GM23338 (cell line): ENCODE measurements around the gene MIAT. TPM values are rescaled to one million over a fixed set of nuclear protein-coding genes. Genes with fewer than 3 reads are reported as not detected.

Experiments used
- ATAC-seq: fragments of 200-7000 bp; cut with Tn5 transposase; 3 replicates; pipeline ENCODE4 v1.9.1; 2020
- DNase-seq: peaks from one replicate; pipeline ENCODE4 v3.0.0-alpha.2; 2015; ENCODE audit warnings: low spot score
- H2AFZ ChIP-seq: fragments of 200-600 bp; sonication (generic); 2 replicates; pipeline ENCODE4 v1.8.0; 2016; ENCODE audit warnings: antibody characterized with exemption, mild to moderate bottlenecking, moderate library complexity
- H3F3A ChIP-seq: fragments of 200-600 bp; sonication (generic); replicated peaks from 2 replicates; pipeline ENCODE4 v1.8.0; 2017; ENCODE audit warnings: antibody characterized with exemption, mixed run types, low read depth
- H3K27ac ChIP-seq: fragments of 200-600 bp; sonication (generic); 2 replicates; pipeline ENCODE4 v1.6.1; 2016; ENCODE audit warnings: low read depth
- H3K27me3 ChIP-seq: fragments of 200-600 bp; sonication (generic); 2 replicates; pipeline ENCODE4 v1.8.0; 2016; ENCODE audit warnings: mild to moderate bottlenecking, mixed run types, moderate library complexity; ENCODE audit not compliant: insufficient read depth
- H3K36me3 ChIP-seq: fragments of 200-600 bp; sonication (generic); 2 replicates; pipeline ENCODE4 v1.8.0; 2016; ENCODE audit warnings: mild to moderate bottlenecking; ENCODE audit not compliant: insufficient read depth
- H3K4me1 ChIP-seq: fragments of 200-600 bp; sonication (generic); 2 replicates; pipeline ENCODE4 v1.8.0; 2016; ENCODE audit warnings: mild to moderate bottlenecking, moderate library complexity; ENCODE audit not compliant: insufficient read depth
- H3K4me2 ChIP-seq: fragments of 200-600 bp; sonication (generic); 2 replicates; pipeline ENCODE4 v1.7.1; 2017; ENCODE audit warnings: mixed run types
- H3K4me3 ChIP-seq: fragments of 200-600 bp; sonication (generic); 2 replicates; pipeline ENCODE4 v1.6.1; 2016; ENCODE audit warnings: mixed run types
- H3K79me2 ChIP-seq: fragments of 200-600 bp; sonication (generic); replicated peaks from 2 replicates; pipeline ENCODE4 v1.8.0; 2017; ENCODE audit warnings: mild to moderate bottlenecking; ENCODE audit not compliant: insufficient read depth
- H3K9me2 ChIP-seq: fragments of 200-600 bp; sonication (generic); 2 replicates; pipeline ENCODE4 v1.8.0; 2017; ENCODE audit not compliant: insufficient read depth
- H4K20me1 ChIP-seq: fragments of 200-600 bp; sonication (generic); replicated peaks from 2 replicates; pipeline ENCODE4 v1.8.0; 2017; ENCODE audit warnings: mild to moderate bottlenecking; ENCODE audit not compliant: insufficient read depth
- H3K27ac Mint-ChIP-seq: 2 replicates; pipeline ENCODE4 v1.8.0; 2020; ENCODE audit warnings: inconsistent platforms, mild to moderate bottlenecking, moderate library complexity, mixed read lengths
- H3K27me3 Mint-ChIP-seq: 3 replicates; pipeline ENCODE4 v1.8.0; 2022; ENCODE audit warnings: low read depth, mild to moderate bottlenecking, moderate library complexity, mixed read lengths, inconsistent platforms; ENCODE audit not compliant: insufficient read depth, poor library complexity
- H3K36me3 Mint-ChIP-seq: 3 replicates; pipeline ENCODE4 v1.8.0; 2021; ENCODE audit warnings: low read depth, mild to moderate bottlenecking, inconsistent platforms, moderate library complexity, mixed read lengths
- H3K4me1 Mint-ChIP-seq: 3 replicates; pipeline ENCODE4 v1.8.0; 2020; ENCODE audit warnings: mild to moderate bottlenecking, inconsistent platforms, mixed read lengths
- H3K4me3 Mint-ChIP-seq: 3 replicates; pipeline ENCODE4 v1.8.0; 2021; ENCODE audit warnings: moderate library complexity, mild to moderate bottlenecking, inconsistent platforms, mixed read lengths
- H3K9me3 Mint-ChIP-seq: 3 replicates; pipeline ENCODE4 v1.8.0; 2020; ENCODE audit warnings: moderate library complexity, mild to moderate bottlenecking, inconsistent platforms, mixed read lengths
- CREB1 ChIP-seq: fragments of 250-450 bp; sonication (Bioruptor Pico); IDR thresholded peaks from 2 replicates; pipeline ENCODE4 v1.5.0; 2020; ENCODE audit warnings: low read depth, mild to moderate bottlenecking, moderate library complexity
- EZH2phosphoT487 ChIP-seq: fragments of 200-600 bp; sonication (generic); IDR thresholded peaks from one replicate; pipeline ENCODE4 v1.8.1; 2018; ENCODE audit warnings: antibody characterized with exemption; ENCODE audit not compliant: unreplicated experiment
- JUNB ChIP-seq: IDR thresholded peaks from one replicate; pipeline ENCODE4 v1.6.1; 2016; ENCODE audit warnings: antibody characterized with exemption; ENCODE audit not compliant: unreplicated experiment
- STAT1 ChIP-seq: IDR thresholded peaks from one replicate; pipeline ENCODE4 v1.6.1; 2016; ENCODE audit warnings: antibody characterized with exemption; ENCODE audit not compliant: unreplicated experiment
- ZNF331 ChIP-seq: fragments of 250-450 bp; sonication (Bioruptor Pico); IDR thresholded peaks from 2 replicates; pipeline ENCODE4 v1.5.0; 2020; ENCODE audit warnings: low read depth, mild to moderate bottlenecking, moderate library complexity
- polyA plus RNA-seq: library from polyadenylated mRNA; unstranded; fragments of >200 nt; fragmentation: Nextera tagmentation; extraction: Ambion mirVana; gene quantifications from 2 replicates; pipeline ENCODE4 v1.2.1, GENCODE V29; 2016
- total RNA-seq: library from RNA; depleted of rRNA; stranded (reverse); fragments of >200 nt; shearing (Covaris generic); gene quantifications from 2 replicates; pipeline ENCODE4 v1.2.3, GENCODE V29; 2014
- TF ChIP-seq, protein P1 (sequence below): IDR thresholded peaks from one replicate; pipeline ENCODE4 v1.6.1; 2018; ENCODE audit warnings: antibody characterized with exemption; ENCODE audit not compliant: unreplicated experiment
- TF ChIP-seq, protein P2 (sequence below): IDR thresholded peaks from 2 replicates; pipeline ENCODE4 v1.6.1; 2016; ENCODE audit warnings: antibody characterized with exemption

MIAT gene
- total and polyA plus RNA-seq, 2 experiments from 2014 or later = 10.0 to 63.6 TPM

DNA sequence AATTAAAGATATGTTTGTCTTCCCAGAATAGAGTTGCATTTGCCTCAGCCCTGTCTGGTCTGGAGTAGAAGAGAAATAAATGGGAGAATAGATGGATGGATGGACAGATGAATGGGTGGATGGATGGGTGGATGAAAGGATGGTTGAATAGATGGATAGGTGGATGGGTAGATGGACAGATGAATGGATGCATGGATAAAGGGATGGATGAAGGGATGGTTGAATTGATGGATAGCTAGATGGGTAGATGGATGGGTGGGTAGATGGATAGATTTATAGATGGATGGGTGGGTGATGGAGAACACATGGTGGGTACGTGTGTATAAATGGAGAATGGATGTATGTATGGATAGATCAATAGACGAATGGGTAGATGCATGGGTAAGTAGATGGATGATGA lies 48.1 kb upstream of the MIAT start (continued):
- TF ChIP-seq, protein P1, sequence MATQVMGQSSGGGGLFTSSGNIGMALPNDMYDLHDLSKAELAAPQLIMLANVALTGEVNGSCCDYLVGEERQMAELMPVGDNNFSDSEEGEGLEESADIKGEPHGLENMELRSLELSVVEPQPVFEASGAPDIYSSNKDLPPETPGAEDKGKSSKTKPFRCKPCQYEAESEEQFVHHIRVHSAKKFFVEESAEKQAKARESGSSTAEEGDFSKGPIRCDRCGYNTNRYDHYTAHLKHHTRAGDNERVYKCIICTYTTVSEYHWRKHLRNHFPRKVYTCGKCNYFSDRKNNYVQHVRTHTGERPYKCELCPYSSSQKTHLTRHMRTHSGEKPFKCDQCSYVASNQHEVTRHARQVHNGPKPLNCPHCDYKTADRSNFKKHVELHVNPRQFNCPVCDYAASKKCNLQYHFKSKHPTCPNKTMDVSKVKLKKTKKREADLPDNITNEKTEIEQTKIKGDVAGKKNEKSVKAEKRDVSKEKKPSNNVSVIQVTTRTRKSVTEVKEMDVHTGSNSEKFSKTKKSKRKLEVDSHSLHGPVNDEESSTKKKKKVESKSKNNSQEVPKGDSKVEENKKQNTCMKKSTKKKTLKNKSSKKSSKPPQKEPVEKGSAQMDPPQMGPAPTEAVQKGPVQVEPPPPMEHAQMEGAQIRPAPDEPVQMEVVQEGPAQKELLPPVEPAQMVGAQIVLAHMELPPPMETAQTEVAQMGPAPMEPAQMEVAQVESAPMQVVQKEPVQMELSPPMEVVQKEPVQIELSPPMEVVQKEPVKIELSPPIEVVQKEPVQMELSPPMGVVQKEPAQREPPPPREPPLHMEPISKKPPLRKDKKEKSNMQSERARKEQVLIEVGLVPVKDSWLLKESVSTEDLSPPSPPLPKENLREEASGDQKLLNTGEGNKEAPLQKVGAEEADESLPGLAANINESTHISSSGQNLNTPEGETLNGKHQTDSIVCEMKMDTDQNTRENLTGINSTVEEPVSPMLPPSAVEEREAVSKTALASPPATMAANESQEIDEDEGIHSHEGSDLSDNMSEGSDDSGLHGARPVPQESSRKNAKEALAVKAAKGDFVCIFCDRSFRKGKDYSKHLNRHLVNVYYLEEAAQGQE = no peak
- TF ChIP-seq CREB1 (CRISPR knock-in tag) (no peak), EZH2phosphoT487 (no peak), ZNF331 (CRISPR knock-in tag) (no peak), STAT1 (no peak)
- TF ChIP-seq, protein P2, sequence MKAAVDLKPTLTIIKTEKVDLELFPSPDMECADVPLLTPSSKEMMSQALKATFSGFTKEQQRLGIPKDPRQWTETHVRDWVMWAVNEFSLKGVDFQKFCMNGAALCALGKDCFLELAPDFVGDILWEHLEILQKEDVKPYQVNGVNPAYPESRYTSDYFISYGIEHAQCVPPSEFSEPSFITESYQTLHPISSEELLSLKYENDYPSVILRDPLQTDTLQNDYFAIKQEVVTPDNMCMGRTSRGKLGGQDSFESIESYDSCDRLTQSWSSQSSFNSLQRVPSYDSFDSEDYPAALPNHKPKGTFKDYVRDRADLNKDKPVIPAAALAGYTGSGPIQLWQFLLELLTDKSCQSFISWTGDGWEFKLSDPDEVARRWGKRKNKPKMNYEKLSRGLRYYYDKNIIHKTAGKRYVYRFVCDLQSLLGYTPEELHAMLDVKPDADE = no peak

DNA sequence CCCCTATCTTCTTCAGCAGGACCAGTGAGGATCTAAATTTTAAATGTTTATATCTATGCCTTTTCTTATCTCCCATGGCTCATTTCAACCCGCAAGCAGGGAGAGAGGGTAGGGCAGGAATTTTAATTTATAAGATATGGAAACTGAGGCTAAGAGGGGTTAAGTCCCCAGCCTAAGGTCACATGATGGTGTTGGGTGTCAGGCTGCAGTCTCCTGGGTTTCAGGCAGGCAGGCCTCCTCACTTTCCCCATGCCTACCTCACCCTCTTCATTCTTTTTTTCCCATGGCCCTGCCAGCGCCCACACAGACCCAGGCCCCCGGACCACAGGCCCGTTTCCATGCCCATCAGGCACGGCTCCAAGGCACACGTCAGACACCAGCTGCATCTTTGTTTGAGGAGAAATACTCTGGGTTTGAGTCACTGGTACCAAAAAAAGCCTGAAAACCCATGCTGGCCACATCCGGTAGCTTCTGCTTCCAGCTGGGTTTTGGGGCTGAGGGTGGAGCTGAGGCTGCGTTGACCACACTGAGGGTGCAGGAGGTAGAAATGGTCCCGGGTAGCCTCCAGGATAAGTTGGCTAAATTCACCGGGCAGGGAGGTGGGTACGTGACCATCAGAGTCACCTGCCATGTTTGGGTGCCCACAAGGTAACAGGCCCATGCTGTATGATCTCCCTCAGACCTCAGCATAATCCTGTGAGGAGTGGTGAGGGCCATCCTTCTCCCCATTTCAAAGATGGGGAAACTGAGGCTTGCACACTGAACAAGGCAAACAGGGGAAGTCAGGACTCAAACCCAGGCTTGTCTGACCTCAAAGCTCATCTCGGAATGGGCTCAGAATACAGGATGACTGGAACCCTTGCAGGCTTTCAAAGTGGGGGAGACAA lies 47.1 kb upstream of the MIAT start:
- Mint-ChIP-seq H3K27me3 (peaks cover 33% of the 10 kb centered on the region), H3K27ac (no peak overlapping the region), H3K4me1 (peaks cover 44% of the 10 kb centered on the region), H3K9me3 (no peaks in the 10 kb centered on the region), H3K4me3 (no peak overlapping the region), H3K36me3 (no peaks in the 10 kb centered on the region)
- H2AFZ ChIP-seq = no peak overlapping the region
- no peak overlapping the region for H3K4me3 ChIP-seq
- no peak for ATAC-seq
- no peaks in the 10 kb centered on the region for H3K36me3 ChIP-seq
- no peak overlapping the region for H3K27ac ChIP-seq
- H3K9me2 ChIP-seq = no peaks in the 10 kb centered on the region; the same call in 1 of the 2 replicates
- H3K79me2 ChIP-seq = no peaks in the 10 kb centered on the region
- H3K27me3 ChIP-seq = peaks cover 30% of the 10 kb centered on the region
- peaks cover 52% of the 10 kb centered on the region for H3K4me1 ChIP-seq
- TF ChIP-seq, protein P1 = no peak
- no peak for TF ChIP-seq JUNB
- H4K20me1 ChIP-seq = no peaks in the 10 kb centered on the region
- H3F3A ChIP-seq = peaks cover 6% of the 10 kb centered on the region; the same call in 1 of the 2 replicates
- no peak overlapping the region for H3K4me2 ChIP-seq
- no peak for DNase-seq
